Vagina (tissue), 2 donors: ENCODE measurements around the gene METTL16.

Source experiments
- CTCF ChIP-seq, 3 experiments: fragments of 450-650 bp in 2 of 3; fragments of 200-600 bp in 1 of 3; sonication (generic) in 1 of 3; IDR thresholded peaks; one replicate each; pipeline ENCODE4 v1.5.1; 2017 to 2019; ENCODE audit warnings: antibody characterized with exemption in 3 of 3, mild to moderate bottlenecking in 2 of 3, moderate library complexity in 2 of 3
- POLR2A ChIP-seq, 2 donors: fragments of 450-650 bp; IDR thresholded peaks; one replicate each; pipeline ENCODE4 v1.6.1; 2017; ENCODE audit warnings: antibody characterized with exemption in 2 of 2, mild to moderate bottlenecking in 2 of 2, moderate library complexity in 2 of 2
- POLR2AphosphoS5 ChIP-seq, 2 donors: sonication (generic); formaldehyde crosslinking; IDR thresholded peaks; one replicate each; pipeline ENCODE4 v1.9.0; 2017; ENCODE audit warnings: antibody characterized with exemption in 2 of 2, mild to moderate bottlenecking in 2 of 2, low read depth in 1 of 2; ENCODE audit not compliant: insufficient read depth in 1 of 2

GRCh38 chr17:2482218-2482617 is 29.5 kb downstream of the METTL16 start:
- TF ChIP-seq CTCF (IDR thresholded peaks at IDR 0.05) = no peak
- no peak for TF ChIP-seq POLR2A (IDR thresholded peaks at IDR 0.05)
- no peak for TF ChIP-seq POLR2AphosphoS5 (IDR thresholded peaks at IDR 0.05; ENCODE audit: insufficient read depth in 1 of 2, low read depth in 1 of 2)
